WTC11 (cell line): ENCODE data around the gene KLHL14. TPM values are rescaled to one million over a fixed set of nuclear protein-coding genes. Genes with fewer than 3 reads are reported as not detected.

Experiments
- ATAC-seq: fragments of 200-7000 bp; cut with Tn5 transposase; 2 replicates; pipeline ENCODE4 v1.10.0; 2021; ENCODE audit warnings: mild to moderate bottlenecking, moderate library complexity
- CTCF ChIA-PET: fragments of 300-600 bp; sonication (Branson Sonifier 250); formaldehyde crosslinking; loops from one replicate; lab custom pipeline; 2021; ENCODE audit warnings: antibody characterized with exemption; lab: Charles Lee
- POLR2A ChIA-PET: fragments of 350-600 bp; sonication (Branson Sonifier 250); formaldehyde crosslinking; loops from one replicate; lab custom pipeline; 2021; ENCODE audit warnings: antibody characterized with exemption; lab: Charles Lee
- DNase-seq: peaks from one replicate; pipeline ENCODE4 v3.0.0; 2021; ENCODE audit warnings: low spot score
- H3K27ac Mint-ChIP-seq: 2 replicates; pipeline ENCODE4 v1.8.0; 2021; ENCODE audit warnings: mixed read lengths
- H3K27me3 Mint-ChIP-seq: 2 replicates; pipeline ENCODE4 v1.8.0; 2021; ENCODE audit warnings: low read depth, mild to moderate bottlenecking, moderate library complexity, mixed read lengths
- H3K36me3 Mint-ChIP-seq: 2 replicates; pipeline ENCODE4 v1.8.0; 2021; ENCODE audit warnings: mixed read lengths
- H3K4me1 Mint-ChIP-seq: 2 replicates; pipeline ENCODE4 v1.8.0; 2022; ENCODE audit warnings: mixed read lengths
- H3K4me3 Mint-ChIP-seq: 2 replicates; pipeline ENCODE4 v1.8.0; 2021; ENCODE audit warnings: mild to moderate bottlenecking, moderate library complexity, mixed read lengths
- H3K9me3 Mint-ChIP-seq: 2 replicates; pipeline ENCODE4 v1.8.0; 2021; ENCODE audit warnings: mixed read lengths
- ESRRA ChIP-seq: sonication (generic); formaldehyde crosslinking; IDR thresholded peaks from 2 replicates; pipeline ENCODE4 v1.8.1; 2022; ENCODE audit warnings: mild to moderate bottlenecking, missing genetic modification reagents, borderline replicate concordance
- FOXJ3 ChIP-seq: sonication (generic); formaldehyde crosslinking; IDR thresholded peaks from 2 replicates; pipeline ENCODE4 v1.9.0; 2021; ENCODE audit warnings: missing genetic modification reagents, mild to moderate bottlenecking, borderline replicate concordance
- GABPB1 ChIP-seq: sonication (generic); formaldehyde crosslinking; IDR thresholded peaks from 2 replicates; pipeline ENCODE4 v1.8.1; 2023; ENCODE audit warnings: mild to moderate bottlenecking, missing genetic modification reagents
- GTF2I ChIP-seq: fragments of 250-450 bp; sonication (Bioruptor Pico); conservative IDR thresholded peaks from 2 replicates; pipeline ENCODE4 v1.4.0; 2021; ENCODE audit warnings: mild to moderate bottlenecking
- MLX ChIP-seq: sonication (generic); formaldehyde crosslinking; IDR thresholded peaks from 2 replicates; pipeline ENCODE4 v1.8.1; 2023; ENCODE audit warnings: mild to moderate bottlenecking, missing genetic modification reagents, moderate library complexity
- NFATC4 ChIP-seq: fragments of 250-450 bp; sonication (Bioruptor Pico); IDR thresholded peaks from 2 replicates; pipeline ENCODE4 v1.9.0; 2021; ENCODE audit warnings: mild to moderate bottlenecking
- SOX15 ChIP-seq: fragments of 250-450 bp; sonication (Bioruptor Pico); IDR thresholded peaks from 2 replicates; pipeline ENCODE4 v1.9.0; 2021; ENCODE audit warnings: mild to moderate bottlenecking
- SP1 ChIP-seq: sonication (generic); formaldehyde crosslinking; conservative IDR thresholded peaks from 2 replicates; pipeline ENCODE4 v1.8.1; 2022; ENCODE audit warnings: missing genetic modification reagents
- TCF7 ChIP-seq: sonication (generic); formaldehyde crosslinking; IDR thresholded peaks from 2 replicates; pipeline ENCODE4 v1.8.0; 2022; ENCODE audit warnings: mild to moderate bottlenecking, low read depth, missing genetic modification reagents, moderate library complexity
- TEAD1 ChIP-seq: sonication (generic); formaldehyde crosslinking; IDR thresholded peaks from 2 replicates; pipeline ENCODE4 v1.8.0; 2022; ENCODE audit warnings: mild to moderate bottlenecking, missing genetic modification reagents
- ZBTB43 ChIP-seq: sonication (generic); formaldehyde crosslinking; IDR thresholded peaks from 2 replicates; pipeline ENCODE4 v1.8.1; 2023; ENCODE audit warnings: mild to moderate bottlenecking, missing genetic modification reagents
- ZNF138 ChIP-seq: sonication (generic); formaldehyde crosslinking; conservative IDR thresholded peaks from 2 replicates; pipeline ENCODE4 v1.8.1; 2022; ENCODE audit warnings: mild to moderate bottlenecking, moderate library complexity, missing genetic modification reagents
- ZNF396 ChIP-seq: fragments of 250-450 bp; sonication (Bioruptor Pico); IDR thresholded peaks from 2 replicates; pipeline ENCODE4 v1.8.0; 2021; ENCODE audit warnings: mild to moderate bottlenecking, moderate library complexity, borderline replicate concordance
- ZNF671 ChIP-seq: fragments of 250-450 bp; sonication (Bioruptor Pico); IDR thresholded peaks from 2 replicates; pipeline ENCODE4 v1.8.0; 2021; ENCODE audit warnings: mild to moderate bottlenecking
- total RNA-seq: library from RNA; stranded (reverse); gene quantifications from 3 replicates; pipeline ENCODE4 v1.2.3, GENCODE V29; 2021
- TF ChIP-seq, protein P1 (sequence below): fragments of 250-450 bp; sonication (Bioruptor Pico); IDR thresholded peaks from 2 replicates; pipeline ENCODE4 v1.9.0; 2021; ENCODE audit warnings: moderate library complexity, mild to moderate bottlenecking, inconsistent platforms, borderline replicate concordance
- TF ChIP-seq, protein P2 (sequence below): sonication (generic); formaldehyde crosslinking; IDR thresholded peaks from 2 replicates; pipeline ENCODE4 v1.8.1; 2022; ENCODE audit warnings: missing genetic modification reagents, borderline replicate concordance
- TF ChIP-seq, protein P3 (sequence below): sonication (generic); formaldehyde crosslinking; IDR thresholded peaks from 2 replicates; pipeline ENCODE4 v1.8.1; 2023; ENCODE audit warnings: mild to moderate bottlenecking, missing genetic modification reagents, borderline replicate concordance
- TF ChIP-seq, protein P4 (sequence below): sonication (generic); formaldehyde crosslinking; IDR thresholded peaks from 2 replicates; pipeline ENCODE4 v1.8.0; 2022; ENCODE audit warnings: missing genetic modification reagents

KLHL14 gene
- total RNA-seq, 1 experiment from 2014 or later = 4.3 TPM

DNA sequence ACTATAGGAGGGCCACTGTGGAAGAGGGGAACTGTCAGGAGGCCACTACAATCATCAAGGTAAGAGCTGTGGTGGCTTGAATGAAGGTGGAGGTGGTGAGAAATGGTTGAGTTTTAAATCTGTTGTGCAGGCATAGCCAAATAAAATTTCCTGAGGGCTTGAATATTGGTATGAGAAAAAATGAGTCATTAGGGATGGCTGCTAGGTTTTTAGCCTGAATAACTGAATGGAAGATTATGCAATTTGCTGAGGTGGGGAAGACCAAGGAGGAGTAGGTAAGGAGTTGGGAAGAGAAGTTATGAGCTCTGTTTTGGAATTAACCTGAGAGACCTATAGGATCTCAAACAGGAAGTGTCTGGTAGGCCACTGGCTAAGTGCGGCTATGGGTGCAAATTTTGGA lies 84.0 kb downstream of the KLHL14 start:
- Mint-ChIP-seq H3K27me3 (no peaks in the 10 kb centered on the region), H3K27ac (no peak overlapping the region), H3K4me3 (no peak overlapping the region), H3K36me3 (no peaks in the 10 kb centered on the region), H3K9me3 (no peaks in the 10 kb centered on the region), H3K4me1 (peaks cover 6% of the 10 kb centered on the region)
- ChIA-PET POLR2A (no interaction called here), CTCF (no interaction called here)
- ATAC-seq (no peak), DNase-seq (no peak)
- TF ChIP-seq MLX (no peak), GTF2I (CRISPR knock-in tag) (no peak), SP1 (CRISPR knock-in tag) (no peak), ZNF138 (no peak), ZBTB43 (CRISPR knock-in tag) (no peak), ZNF671 (no peak), ZNF396 (CRISPR knock-in tag) (no peak), TEAD1 (CRISPR knock-in tag) (no peak), ESRRA (CRISPR knock-in tag) (no peak), SOX15 (CRISPR knock-in tag) (no peak)
- TF ChIP-seq, protein P1, sequence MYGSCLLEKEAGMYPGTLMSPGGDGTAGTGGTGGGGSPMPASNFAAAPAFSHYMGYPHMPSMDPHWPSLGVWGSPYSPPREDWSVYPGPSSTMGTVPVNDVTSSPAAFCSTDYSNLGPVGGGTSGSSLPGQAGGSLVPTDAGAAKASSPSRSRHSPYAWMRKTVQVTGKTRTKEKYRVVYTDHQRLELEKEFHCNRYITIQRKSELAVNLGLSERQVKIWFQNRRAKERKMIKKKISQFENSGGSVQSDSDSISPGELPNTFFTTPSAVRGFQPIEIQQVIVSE = no peak
- TF ChIP-seq, protein P2, sequence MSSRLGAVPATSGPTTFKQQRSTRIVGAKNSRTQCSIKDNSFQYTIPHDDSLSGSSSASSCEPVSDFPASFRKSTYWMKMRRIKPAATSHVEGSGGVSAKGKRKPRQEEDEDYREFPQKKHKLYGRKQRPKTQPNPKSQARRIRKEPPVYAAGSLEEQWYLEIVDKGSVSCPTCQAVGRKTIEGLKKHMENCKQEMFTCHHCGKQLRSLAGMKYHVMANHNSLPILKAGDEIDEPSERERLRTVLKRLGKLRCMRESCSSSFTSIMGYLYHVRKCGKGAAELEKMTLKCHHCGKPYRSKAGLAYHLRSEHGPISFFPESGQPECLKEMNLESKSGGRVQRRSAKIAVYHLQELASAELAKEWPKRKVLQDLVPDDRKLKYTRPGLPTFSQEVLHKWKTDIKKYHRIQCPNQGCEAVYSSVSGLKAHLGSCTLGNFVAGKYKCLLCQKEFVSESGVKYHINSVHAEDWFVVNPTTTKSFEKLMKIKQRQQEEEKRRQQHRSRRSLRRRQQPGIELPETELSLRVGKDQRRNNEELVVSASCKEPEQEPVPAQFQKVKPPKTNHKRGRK (CRISPR knock-in tag) = no peak
- TF ChIP-seq, protein P3, sequence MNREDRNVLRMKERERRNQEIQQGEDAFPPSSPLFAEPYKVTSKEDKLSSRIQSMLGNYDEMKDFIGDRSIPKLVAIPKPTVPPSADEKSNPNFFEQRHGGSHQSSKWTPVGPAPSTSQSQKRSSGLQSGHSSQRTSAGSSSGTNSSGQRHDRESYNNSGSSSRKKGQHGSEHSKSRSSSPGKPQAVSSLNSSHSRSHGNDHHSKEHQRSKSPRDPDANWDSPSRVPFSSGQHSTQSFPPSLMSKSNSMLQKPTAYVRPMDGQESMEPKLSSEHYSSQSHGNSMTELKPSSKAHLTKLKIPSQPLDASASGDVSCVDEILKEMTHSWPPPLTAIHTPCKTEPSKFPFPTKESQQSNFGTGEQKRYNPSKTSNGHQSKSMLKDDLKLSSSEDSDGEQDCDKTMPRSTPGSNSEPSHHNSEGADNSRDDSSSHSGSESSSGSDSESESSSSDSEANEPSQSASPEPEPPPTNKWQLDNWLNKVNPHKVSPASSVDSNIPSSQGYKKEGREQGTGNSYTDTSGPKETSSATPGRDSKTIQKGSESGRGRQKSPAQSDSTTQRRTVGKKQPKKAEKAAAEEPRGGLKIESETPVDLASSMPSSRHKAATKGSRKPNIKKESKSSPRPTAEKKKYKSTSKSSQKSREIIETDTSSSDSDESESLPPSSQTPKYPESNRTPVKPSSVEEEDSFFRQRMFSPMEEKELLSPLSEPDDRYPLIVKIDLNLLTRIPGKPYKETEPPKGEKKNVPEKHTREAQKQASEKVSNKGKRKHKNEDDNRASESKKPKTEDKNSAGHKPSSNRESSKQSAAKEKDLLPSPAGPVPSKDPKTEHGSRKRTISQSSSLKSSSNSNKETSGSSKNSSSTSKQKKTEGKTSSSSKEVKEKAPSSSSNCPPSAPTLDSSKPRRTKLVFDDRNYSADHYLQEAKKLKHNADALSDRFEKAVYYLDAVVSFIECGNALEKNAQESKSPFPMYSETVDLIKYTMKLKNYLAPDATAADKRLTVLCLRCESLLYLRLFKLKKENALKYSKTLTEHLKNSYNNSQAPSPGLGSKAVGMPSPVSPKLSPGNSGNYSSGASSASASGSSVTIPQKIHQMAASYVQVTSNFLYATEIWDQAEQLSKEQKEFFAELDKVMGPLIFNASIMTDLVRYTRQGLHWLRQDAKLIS = no peak
- TF ChIP-seq, protein P4, sequence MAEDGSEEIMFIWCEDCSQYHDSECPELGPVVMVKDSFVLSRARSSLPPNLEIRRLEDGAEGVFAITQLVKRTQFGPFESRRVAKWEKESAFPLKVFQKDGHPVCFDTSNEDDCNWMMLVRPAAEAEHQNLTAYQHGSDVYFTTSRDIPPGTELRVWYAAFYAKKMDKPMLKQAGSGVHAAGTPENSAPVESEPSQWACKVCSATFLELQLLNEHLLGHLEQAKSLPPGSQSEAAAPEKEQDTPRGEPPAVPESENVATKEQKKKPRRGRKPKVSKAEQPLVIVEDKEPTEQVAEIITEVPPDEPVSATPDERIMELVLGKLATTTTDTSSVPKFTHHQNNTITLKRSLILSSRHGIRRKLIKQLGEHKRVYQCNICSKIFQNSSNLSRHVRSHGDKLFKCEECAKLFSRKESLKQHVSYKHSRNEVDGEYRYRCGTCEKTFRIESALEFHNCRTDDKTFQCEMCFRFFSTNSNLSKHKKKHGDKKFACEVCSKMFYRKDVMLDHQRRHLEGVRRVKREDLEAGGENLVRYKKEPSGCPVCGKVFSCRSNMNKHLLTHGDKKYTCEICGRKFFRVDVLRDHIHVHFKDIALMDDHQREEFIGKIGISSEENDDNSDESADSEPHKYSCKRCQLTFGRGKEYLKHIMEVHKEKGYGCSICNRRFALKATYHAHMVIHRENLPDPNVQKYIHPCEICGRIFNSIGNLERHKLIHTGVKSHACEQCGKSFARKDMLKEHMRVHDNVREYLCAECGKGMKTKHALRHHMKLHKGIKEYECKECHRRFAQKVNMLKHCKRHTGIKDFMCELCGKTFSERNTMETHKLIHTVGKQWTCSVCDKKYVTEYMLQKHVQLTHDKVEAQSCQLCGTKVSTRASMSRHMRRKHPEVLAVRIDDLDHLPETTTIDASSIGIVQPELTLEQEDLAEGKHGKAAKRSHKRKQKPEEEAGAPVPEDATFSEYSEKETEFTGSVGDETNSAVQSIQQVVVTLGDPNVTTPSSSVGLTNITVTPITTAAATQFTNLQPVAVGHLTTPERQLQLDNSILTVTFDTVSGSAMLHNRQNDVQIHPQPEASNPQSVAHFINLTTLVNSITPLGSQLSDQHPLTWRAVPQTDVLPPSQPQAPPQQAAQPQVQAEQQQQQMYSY (CRISPR knock-in tag) = no peak

DNA sequence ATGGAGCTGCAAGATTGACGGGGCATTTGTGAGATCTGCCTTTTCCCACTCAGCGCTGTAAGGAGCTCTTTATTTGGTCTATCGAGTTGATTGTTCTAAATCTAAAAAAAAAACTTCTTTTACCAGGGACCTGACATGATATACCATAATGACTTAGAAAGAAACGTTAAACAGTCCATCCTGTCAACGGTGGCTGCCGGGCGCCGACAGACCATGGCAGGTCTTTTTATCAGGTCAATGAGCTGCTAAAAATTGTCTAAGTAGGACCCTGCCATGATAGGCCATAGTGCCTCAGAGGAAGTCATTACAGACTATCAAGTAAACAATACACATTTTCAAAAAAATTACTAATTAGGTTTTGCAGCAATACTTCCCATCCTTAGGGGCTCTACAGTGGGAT lies 87.9 kb downstream of the KLHL14 start:
- H3K27ac Mint-ChIP-seq = no peak overlapping the region
- ChIA-PET POLR2A (no interaction called here), CTCF (interaction anchor here (0.8 to 1.4 kb wide), 2 partner anchors 517 to 526 kb away, joined by 3 to 4 read pairs; no protein-coding TSS in a partner anchor)
- DNase-seq = no peak
- H3K4me1 Mint-ChIP-seq = peaks cover 6% of the 10 kb centered on the region
- no peak for ATAC-seq
- no peaks in the 10 kb centered on the region for H3K27me3 Mint-ChIP-seq
- no peak overlapping the region for H3K4me3 Mint-ChIP-seq
- no peaks in the 10 kb centered on the region for H3K36me3 Mint-ChIP-seq
- H3K9me3 Mint-ChIP-seq = no peaks in the 10 kb centered on the region
- TF ChIP-seq, protein P4 (CRISPR knock-in tag) = no peak
- TF ChIP-seq FOXJ3 (CRISPR knock-in tag) = no peak
- TF ChIP-seq ZNF671 = no peak
- no peak for TF ChIP-seq ZNF138
- no peak for TF ChIP-seq ZBTB43 (CRISPR knock-in tag)
- TF ChIP-seq NFATC4 (CRISPR knock-in tag) = no peak
- TF ChIP-seq SOX15 (CRISPR knock-in tag) = no peak
- no peak for TF ChIP-seq TCF7 (CRISPR knock-in tag)
- TF ChIP-seq GABPB1 (CRISPR knock-in tag) = no peak
